Adrenal gland (tissue), 5 donors: ENCODE data around the gene LBX2.

Experiments used
- CTCF ChIP-seq, 6 experiments: fragments of 450-650 bp in 4 of 6; fragments of 200-600 bp in 2 of 6; sonication (generic) in 1 of 6; IDR thresholded peaks; 1 replicate in 5 of 6; 2 replicates in 1 of 6; pipeline versions ENCODE4 v1.5.1 to v1.8.0; 2016 to 2021; ENCODE audit warnings: antibody characterized with exemption in 6 of 6, mild to moderate bottlenecking in 2 of 6, moderate library complexity in 1 of 6
- POLR2A ChIP-seq, 2 donors: fragments of 450-650 bp; IDR thresholded peaks; one replicate each; pipeline ENCODE4 v1.6.1; 2017; ENCODE audit warnings: antibody characterized with exemption in 2 of 2, mild to moderate bottlenecking in 2 of 2, moderate library complexity in 1 of 2
- donor health status: DM: no; HTN: no; CAD: no.

GRCh38 chr2:74514368-74515270 is 15.2 kb upstream of the LBX2 start, which contains the start of gene TLX2:
- TF ChIP-seq CTCF (IDR thresholded peaks at IDR 0.05) (no peak), POLR2A (IDR thresholded peaks at IDR 0.05) (no peak)
